SU-DHL-6 (cell line): ENCODE results near the gene LTB4R2.

Source experiments
- H2AFZ ChIP-seq: fragments of 200-600 bp; sonication (generic); 2 replicates; pipeline ENCODE4 v1.6.1; 2014; ENCODE audit warnings: low read depth, mild to moderate bottlenecking, moderate library complexity, mixed read lengths, antibody characterized with exemption, low read length; ENCODE audit not compliant: severe bottlenecking
- H3F3A ChIP-seq: fragments of 200-600 bp; shearing (Covaris generic); 2 replicates; pipeline ENCODE4 v1.6.0; 2016; ENCODE audit warnings: antibody characterized with exemption, mild to moderate bottlenecking; ENCODE audit not compliant: insufficient read depth
- H3K27ac ChIP-seq: fragments of 200-600 bp; sonication (generic); 2 replicates; pipeline ENCODE4 v1.5.1; 2016; ENCODE audit warnings: low read depth, mild to moderate bottlenecking, low read length, moderate library complexity, mixed read lengths
- H3K27me3 ChIP-seq: fragments of 200-600 bp; sonication (generic), shearing (Covaris generic); 2 replicates; pipeline ENCODE4 v1.6.0; 2014; ENCODE audit warnings: mild to moderate bottlenecking, low read length
- H3K36me3 ChIP-seq: fragments of 200-600 bp; sonication (generic); 2 replicates; pipeline ENCODE4 v1.6.1; 2014; ENCODE audit warnings: mild to moderate bottlenecking, low read length, mixed read lengths
- H3K4me2 ChIP-seq: fragments of 300-600, 200-600 bp; shearing (Covaris generic), sonication (generic); 2 replicates; pipeline ENCODE4 v1.6.0; 2014; ENCODE audit warnings: low read length, low read depth, mild to moderate bottlenecking; ENCODE audit not compliant: poor library complexity, severe bottlenecking
- H3K4me3 ChIP-seq: fragments of 200-600 bp; sonication (generic); 2 replicates; pipeline ENCODE4 v1.5.1; 2014; ENCODE audit warnings: antibody characterized with exemption, low read length, mild to moderate bottlenecking, mixed read lengths; ENCODE audit not compliant: insufficient read depth, poor library complexity, severe bottlenecking
- H3K79me2 ChIP-seq: fragments of 200-600 bp; sonication (generic); 2 replicates; pipeline ENCODE4 v1.6.1; 2014; ENCODE audit warnings: mild to moderate bottlenecking, low read length, moderate library complexity; ENCODE audit not compliant: insufficient read depth
- H3K9ac ChIP-seq: fragments of 200-600 bp; sonication (generic); 2 replicates; pipeline ENCODE4 v1.7.0; 2014; ENCODE audit warnings: mild to moderate bottlenecking, low read length
- H3K9me2 ChIP-seq: fragments of 200-600 bp; sonication (generic); replicated peaks from 2 replicates; pipeline ENCODE4 v1.6.1; 2014; ENCODE audit warnings: low read length; ENCODE audit not compliant: insufficient read depth
- H3K9me3 ChIP-seq: fragments of 200-600 bp; sonication (generic); 2 replicates; pipeline ENCODE4 v1.6.1; 2014; ENCODE audit warnings: low read length, mixed read lengths; ENCODE audit not compliant: insufficient read depth
- H4K20me1 ChIP-seq: fragments of 200-600 bp; sonication (generic); 2 replicates; pipeline ENCODE4 v1.6.1; 2014; ENCODE audit warnings: low read depth, mild to moderate bottlenecking, antibody characterized with exemption, low read length, moderate library complexity, mixed read lengths
- EZH2phosphoT487 ChIP-seq: fragments of 200-600 bp; sonication (generic), shearing (Covaris generic); conservative IDR thresholded peaks from 2 replicates; pipeline ENCODE4 v1.6.1; 2018; ENCODE audit warnings: mild to moderate bottlenecking, antibody characterized with exemption, low read length, moderate library complexity, mixed read lengths
- TF ChIP-seq, protein P1 (sequence below): fragments of 200-600 bp; sonication (generic); IDR thresholded peaks from one replicate; pipeline ENCODE4 v1.5.1; 2017; ENCODE audit warnings: antibody characterized with exemption, mild to moderate bottlenecking, low read length, moderate library complexity; ENCODE audit not compliant: insufficient read depth, poor library complexity, severe bottlenecking

LTB4R2 gene

DNA sequence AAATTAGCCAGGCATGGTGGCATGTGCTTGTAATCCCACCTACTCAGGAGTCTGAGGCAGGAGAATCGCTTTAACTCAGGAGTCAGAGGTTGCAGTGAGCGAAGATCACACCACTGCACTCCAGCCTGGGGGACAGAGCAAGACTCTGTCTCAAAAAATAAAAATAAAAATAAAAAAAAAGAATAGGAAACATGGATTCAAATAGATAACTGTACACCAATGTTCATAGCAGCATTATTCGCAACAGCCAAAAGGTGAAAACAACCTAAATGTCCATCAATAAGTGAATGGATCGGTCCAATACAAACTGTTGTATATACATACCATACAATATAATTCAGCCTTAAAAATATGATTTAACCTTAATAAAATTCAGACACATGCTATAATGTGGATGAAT, 32.9 kb downstream of the LTB4R2 start:
- Histone ChIP-seq H3K36me3 (no peaks in the 10 kb centered on the region), H2AFZ (no peak overlapping the region), H4K20me1 (no peaks in the 10 kb centered on the region), H3K9me2 (no peaks in the 10 kb centered on the region), H3K9me3 (no peaks in the 10 kb centered on the region), H3K4me3 (no peak overlapping the region), H3K4me2 (no peak overlapping the region), H3K27me3 (no peaks in the 10 kb centered on the region), H3K79me2 (no peaks in the 10 kb centered on the region), H3F3A (no peaks in the 10 kb centered on the region), H3K27ac (no peak overlapping the region), H3K9ac (no peak overlapping the region)
- no peak for TF ChIP-seq EZH2phosphoT487
- TF ChIP-seq, protein P1, sequence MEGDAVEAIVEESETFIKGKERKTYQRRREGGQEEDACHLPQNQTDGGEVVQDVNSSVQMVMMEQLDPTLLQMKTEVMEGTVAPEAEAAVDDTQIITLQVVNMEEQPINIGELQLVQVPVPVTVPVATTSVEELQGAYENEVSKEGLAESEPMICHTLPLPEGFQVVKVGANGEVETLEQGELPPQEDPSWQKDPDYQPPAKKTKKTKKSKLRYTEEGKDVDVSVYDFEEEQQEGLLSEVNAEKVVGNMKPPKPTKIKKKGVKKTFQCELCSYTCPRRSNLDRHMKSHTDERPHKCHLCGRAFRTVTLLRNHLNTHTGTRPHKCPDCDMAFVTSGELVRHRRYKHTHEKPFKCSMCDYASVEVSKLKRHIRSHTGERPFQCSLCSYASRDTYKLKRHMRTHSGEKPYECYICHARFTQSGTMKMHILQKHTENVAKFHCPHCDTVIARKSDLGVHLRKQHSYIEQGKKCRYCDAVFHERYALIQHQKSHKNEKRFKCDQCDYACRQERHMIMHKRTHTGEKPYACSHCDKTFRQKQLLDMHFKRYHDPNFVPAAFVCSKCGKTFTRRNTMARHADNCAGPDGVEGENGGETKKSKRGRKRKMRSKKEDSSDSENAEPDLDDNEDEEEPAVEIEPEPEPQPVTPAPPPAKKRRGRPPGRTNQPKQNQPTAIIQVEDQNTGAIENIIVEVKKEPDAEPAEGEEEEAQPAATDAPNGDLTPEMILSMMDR, result no peak

DNA sequence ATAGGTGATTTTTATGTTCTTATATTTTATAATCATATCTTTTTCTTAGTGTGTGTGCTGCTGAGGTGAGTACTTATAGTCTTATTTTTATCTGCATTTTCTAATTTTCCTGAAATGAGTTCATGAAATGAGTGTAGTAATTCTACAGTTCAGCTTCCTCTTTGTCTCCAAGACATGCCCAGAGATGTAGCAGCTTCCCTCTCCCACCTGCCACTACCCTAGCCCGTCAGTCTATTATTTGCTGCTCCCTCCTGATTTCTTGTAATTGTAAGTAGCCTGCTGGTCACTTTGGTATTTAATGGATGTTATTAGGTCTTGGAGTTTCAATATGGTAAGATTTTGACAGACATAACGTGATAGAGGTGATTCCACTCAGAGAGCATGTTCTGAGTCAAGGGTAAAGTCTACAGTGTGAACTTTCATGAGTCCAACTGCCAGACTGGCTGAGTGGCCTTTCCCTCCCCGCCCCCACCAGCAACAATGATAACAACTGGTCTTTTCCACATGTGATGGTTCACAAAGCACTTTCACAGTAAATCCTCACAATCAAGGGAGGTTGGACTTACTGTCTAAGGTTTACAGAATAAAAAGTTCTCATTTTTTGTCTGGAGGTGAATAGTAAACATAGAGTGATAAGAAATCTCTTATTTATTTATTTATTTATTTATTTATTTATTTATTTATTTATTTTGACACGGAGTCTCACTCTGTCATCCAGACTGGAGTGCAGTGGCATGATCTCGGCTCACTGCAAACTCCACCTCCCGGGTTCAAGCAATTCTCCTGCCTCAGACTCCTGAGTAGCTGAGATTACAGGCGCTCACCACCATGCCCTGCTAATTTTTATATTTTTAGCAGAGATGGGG, 34.1 kb downstream of the LTB4R2 start:
- Histone ChIP-seq H3K4me3 (no peak overlapping the region), H3K79me2 (no peaks in the 10 kb centered on the region), H3K4me2 (no peak overlapping the region), H3K9me3 (no peaks in the 10 kb centered on the region), H3K9me2 (no peaks in the 10 kb centered on the region), H3K36me3 (no peaks in the 10 kb centered on the region), H3K9ac (no peak overlapping the region), H3F3A (no peaks in the 10 kb centered on the region), H3K27ac (no peak overlapping the region), H4K20me1 (no peaks in the 10 kb centered on the region), H3K27me3 (no peaks in the 10 kb centered on the region), H2AFZ (no peak overlapping the region)
- TF ChIP-seq, protein P1, result no peak
- TF ChIP-seq EZH2phosphoT487, result no peak

DNA sequence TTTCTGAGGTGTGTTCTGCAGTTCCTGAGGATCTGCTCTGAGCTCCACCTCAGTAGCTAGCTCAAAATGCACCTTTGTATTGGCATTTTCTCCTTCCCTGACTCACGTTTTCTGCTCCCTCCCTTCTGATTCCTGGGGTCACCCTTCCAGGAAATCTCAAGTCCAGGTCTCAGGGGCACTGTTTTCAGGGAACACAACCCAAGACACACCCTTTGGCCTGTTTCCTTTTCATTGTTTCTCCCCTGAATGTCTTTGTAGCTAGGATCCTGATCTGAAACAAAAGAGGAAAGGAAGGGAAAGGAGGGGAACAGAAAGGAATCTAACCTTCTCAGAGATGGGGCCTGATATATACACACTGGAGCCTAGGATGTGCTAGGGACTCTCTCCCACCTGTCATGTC, 37.2 kb downstream of the LTB4R2 start:
- Histone ChIP-seq H3K9me2 (no peaks in the 10 kb centered on the region), H3F3A (no peaks in the 10 kb centered on the region), H2AFZ (no peak overlapping the region), H4K20me1 (no peaks in the 10 kb centered on the region), H3K27me3 (no peaks in the 10 kb centered on the region), H3K4me2 (no peak overlapping the region), H3K27ac (no peak overlapping the region), H3K9me3 (no peaks in the 10 kb centered on the region), H3K36me3 (no peaks in the 10 kb centered on the region), H3K4me3 (no peak overlapping the region), H3K79me2 (no peaks in the 10 kb centered on the region), H3K9ac (no peak overlapping the region)
- TF ChIP-seq, protein P1, result no peak
- TF ChIP-seq EZH2phosphoT487, result no peak
